Smooth muscle cell (in vitro differentiated cells): ENCODE results near the gene CORO7. TPM values are rescaled to one million over a fixed set of nuclear protein-coding genes. Genes with fewer than 3 reads are reported as not detected.

Source experiments
- DNase-seq: peaks from one replicate; lab custom pipeline; 2025; ENCODE audit not compliant: unreplicated experiment; lab: John Stamatoyannopoulos, UW
- H2AFZ ChIP-seq: fragments of 200-600 bp; sonication (generic); 2 replicates; pipeline ENCODE4 v1.6.0; 2016; ENCODE audit warnings: antibody characterized with exemption, low read depth, mild to moderate bottlenecking
- H3F3A ChIP-seq: fragments of 200-600 bp; sonication (generic); 2 replicates; pipeline ENCODE4 v1.6.0; 2017; ENCODE audit warnings: antibody characterized with exemption, low read depth
- H3K27ac ChIP-seq: fragments of 200-600 bp; sonication (generic); 2 replicates; pipeline ENCODE4 v1.5.1; 2016; ENCODE audit warnings: low read depth, mild to moderate bottlenecking
- H3K27me3 ChIP-seq: fragments of 200-600 bp; sonication (generic); 2 replicates; pipeline ENCODE4 v1.6.1; 2016; ENCODE audit warnings: low read depth, mild to moderate bottlenecking
- H3K36me3 ChIP-seq: fragments of 200-600 bp; sonication (generic); 2 replicates; pipeline ENCODE4 v1.5.1; 2016; ENCODE audit warnings: low read depth
- H3K4me1 ChIP-seq: fragments of 200-600 bp; sonication (generic); 2 replicates; pipeline ENCODE4 v1.5.1; 2016; ENCODE audit warnings: low read depth
- H3K4me2 ChIP-seq: fragments of 200-600 bp; sonication (generic); 2 replicates; pipeline ENCODE4 v1.6.0; 2016; ENCODE audit warnings: mild to moderate bottlenecking
- H3K4me3 ChIP-seq: fragments of 200-600 bp; sonication (generic); 2 replicates; pipeline ENCODE4 v1.5.1; 2016; ENCODE audit warnings: mild to moderate bottlenecking
- H3K79me2 ChIP-seq: fragments of 200-600 bp; sonication (generic); 2 replicates; pipeline ENCODE4 v1.6.0; 2016; ENCODE audit warnings: low read depth, mild to moderate bottlenecking
- H3K9ac ChIP-seq: fragments of 200-600 bp; sonication (generic); 2 replicates; pipeline ENCODE4 v1.6.0; 2016; ENCODE audit warnings: low read depth
- H3K9me3 ChIP-seq: fragments of 200-600 bp; sonication (generic); replicated peaks from 2 replicates; pipeline ENCODE4 v1.5.1; 2016; ENCODE audit warnings: low read depth
- H4K20me1 ChIP-seq: fragments of 200-600 bp; sonication (generic); 2 replicates; pipeline ENCODE4 v1.6.0; 2016; ENCODE audit warnings: low read depth
- CTCF ChIP-seq: fragments of 200-600 bp; sonication (generic); IDR thresholded peaks from 2 replicates; pipeline ENCODE4 v1.5.1; 2017; ENCODE audit warnings: borderline replicate concordance, mild to moderate bottlenecking, antibody characterized with exemption; ENCODE audit not compliant: insufficient read depth, poor library complexity, severe bottlenecking
- WGBS: methylation state at CpG from one replicate; pipeline ENCODE4 v1.1.7; 2016; ENCODE audit warnings: low lambda C conversion rate; 5-methylcytosine and 5-hydroxymethylcytosine counted together
- polyA plus RNA-seq: library from polyadenylated mRNA; unstranded; fragments of >200 nt; fragmentation: Nextera tagmentation; extraction: Ambion mirVana; gene quantifications from 2 replicates; pipeline ENCODE4 v1.2.1, GENCODE V29; 2016
- total RNA-seq: library from RNA; depleted of rRNA; stranded (reverse); fragments of >200 nt; gene quantifications from 2 replicates; pipeline ENCODE4 v1.2.3, GENCODE V29; 2014

Gene CORO7
- total and polyA plus RNA-seq, 2 experiments from 2014 or later: 6.7 to 12.7 TPM

- Histone ChIP-seq H3K27ac (peak overlapping the region; percentile 93), H3K4me1 (peaks cover 31% of the 10 kb centered on the region), H3K9ac (peak overlapping the region; percentile 65), H3F3A (peaks cover 3% of the 10 kb centered on the region), H3K4me2 (peak overlapping the region; percentile 97), H3K79me2 (peaks cover 38% of the 10 kb centered on the region), H3K27me3 (no peaks in the 10 kb centered on the region), H3K4me3 (peak overlapping the region; percentile 86), H4K20me1 (peaks cover 38% of the 10 kb centered on the region), H3K9me3 (no peaks in the 10 kb centered on the region), H2AFZ (no peak overlapping the region), H3K36me3 (no peaks in the 10 kb centered on the region)
- no peak for TF ChIP-seq CTCF
- DNase-seq: peak; percentile 82
- 19% methylated on average over 14 of the region's 14 CpGs for WGBS
Measured at GRCh38 chr16:4370570-4371356, 45.6 kb downstream of the CORO7 start.

GRCh38 chr16:4370151-4370550 lies 46.2 kb downstream of the CORO7 start:
- peak overlapping the region; percentile 93 for H3K27ac ChIP-seq
- 88% methylated on average over 3 of the region's 3 CpGs for WGBS
- H4K20me1 ChIP-seq: peaks cover 32% of the 10 kb centered on the region
- DNase-seq: no peak
- peaks cover 31% of the 10 kb centered on the region for H3K4me1 ChIP-seq
- peak overlapping the region; percentile 46 for H3K9ac ChIP-seq
- H2AFZ ChIP-seq: no peak overlapping the region
- H3K9me3 ChIP-seq: no peaks in the 10 kb centered on the region
- H3K4me3 ChIP-seq: no peak overlapping the region
- no peaks in the 10 kb centered on the region for H3K27me3 ChIP-seq
- peaks cover 3% of the 10 kb centered on the region for H3F3A ChIP-seq
- peaks cover 33% of the 10 kb centered on the region for H3K79me2 ChIP-seq
- peak overlapping the region; percentile 97 for H3K4me2 ChIP-seq
- no peaks in the 10 kb centered on the region for H3K36me3 ChIP-seq
- no peak for TF ChIP-seq CTCF

- H3K4me3 ChIP-seq: no peak overlapping the region
- no peaks in the 10 kb centered on the region for H3K27me3 ChIP-seq
- DNase-seq: no peak
- H3K36me3 ChIP-seq: no peaks in the 10 kb centered on the region
- peaks cover 3% of the 10 kb centered on the region for H3F3A ChIP-seq
- 48% methylated on average over 13 of the region's 13 CpGs for WGBS
- no peak overlapping the region for H3K9ac ChIP-seq
- no peak for TF ChIP-seq CTCF
- no peaks in the 10 kb centered on the region for H3K9me3 ChIP-seq
- no peak overlapping the region for H2AFZ ChIP-seq
- peaks cover 22% of the 10 kb centered on the region for H4K20me1 ChIP-seq
- peak overlapping the region; percentile 44 for H3K4me2 ChIP-seq
- peaks cover 24% of the 10 kb centered on the region for H3K79me2 ChIP-seq
- peak overlapping the region; percentile 93 for H3K27ac ChIP-seq
- peaks cover 21% of the 10 kb centered on the region for H3K4me1 ChIP-seq
Measured at GRCh38 chr16:4369007-4369733, 47.2 kb downstream of the CORO7 start.
